ENCODE results near the gene USP35. TPM values are rescaled to one million over a fixed set of nuclear protein-coding genes. Genes with fewer than 3 reads are reported as not detected.

USP35 gene
- total RNA-seq, 1 donor = 10.2 TPM

DNA sequence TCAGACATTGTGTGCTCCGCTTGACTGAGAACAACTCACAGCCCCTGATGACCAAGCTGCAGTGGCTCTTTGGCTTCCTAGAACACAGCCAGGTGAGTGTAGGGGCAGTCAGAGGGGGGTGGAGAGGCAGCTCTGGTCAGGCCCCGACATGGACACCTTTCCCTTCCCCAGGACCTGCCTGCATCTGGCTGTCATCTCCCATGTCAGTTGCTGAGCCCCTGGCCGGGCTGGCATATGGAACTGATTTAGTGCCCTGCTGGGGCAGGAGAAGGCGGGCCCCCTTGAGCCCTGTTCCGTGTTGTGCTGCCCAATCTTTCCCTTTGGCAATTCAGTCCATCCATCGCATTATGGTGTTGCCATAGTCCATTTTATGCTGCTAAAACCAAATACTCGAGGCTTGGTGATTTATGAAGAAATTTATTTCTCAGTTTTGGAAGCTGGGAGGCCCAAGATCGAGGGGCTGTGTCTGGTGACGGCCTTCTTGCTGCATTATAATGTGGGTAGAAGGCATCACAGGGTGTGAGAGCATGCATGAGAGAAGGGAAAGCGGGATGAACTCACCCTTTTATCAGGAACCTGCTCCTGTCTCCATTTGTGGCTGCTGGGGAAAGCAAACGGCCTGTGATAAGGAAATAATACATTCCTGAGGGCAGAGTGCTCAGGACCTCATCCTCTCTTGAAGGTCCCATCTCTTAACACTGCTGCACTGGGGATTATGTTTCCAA, 19.0 kb downstream of the USP35 start:
- H3K4me3 ChIP-seq (ENCODE audit: low read depth, low read length) = no peak overlapping the region
- TF ChIP-seq, protein P1, sequence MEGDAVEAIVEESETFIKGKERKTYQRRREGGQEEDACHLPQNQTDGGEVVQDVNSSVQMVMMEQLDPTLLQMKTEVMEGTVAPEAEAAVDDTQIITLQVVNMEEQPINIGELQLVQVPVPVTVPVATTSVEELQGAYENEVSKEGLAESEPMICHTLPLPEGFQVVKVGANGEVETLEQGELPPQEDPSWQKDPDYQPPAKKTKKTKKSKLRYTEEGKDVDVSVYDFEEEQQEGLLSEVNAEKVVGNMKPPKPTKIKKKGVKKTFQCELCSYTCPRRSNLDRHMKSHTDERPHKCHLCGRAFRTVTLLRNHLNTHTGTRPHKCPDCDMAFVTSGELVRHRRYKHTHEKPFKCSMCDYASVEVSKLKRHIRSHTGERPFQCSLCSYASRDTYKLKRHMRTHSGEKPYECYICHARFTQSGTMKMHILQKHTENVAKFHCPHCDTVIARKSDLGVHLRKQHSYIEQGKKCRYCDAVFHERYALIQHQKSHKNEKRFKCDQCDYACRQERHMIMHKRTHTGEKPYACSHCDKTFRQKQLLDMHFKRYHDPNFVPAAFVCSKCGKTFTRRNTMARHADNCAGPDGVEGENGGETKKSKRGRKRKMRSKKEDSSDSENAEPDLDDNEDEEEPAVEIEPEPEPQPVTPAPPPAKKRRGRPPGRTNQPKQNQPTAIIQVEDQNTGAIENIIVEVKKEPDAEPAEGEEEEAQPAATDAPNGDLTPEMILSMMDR (IDR thresholded peaks at IDR 0.05; ENCODE audit: insufficient read depth, low read length) = no peak
- DNase-seq (ENCODE audit: low read depth) = no peak

DNA sequence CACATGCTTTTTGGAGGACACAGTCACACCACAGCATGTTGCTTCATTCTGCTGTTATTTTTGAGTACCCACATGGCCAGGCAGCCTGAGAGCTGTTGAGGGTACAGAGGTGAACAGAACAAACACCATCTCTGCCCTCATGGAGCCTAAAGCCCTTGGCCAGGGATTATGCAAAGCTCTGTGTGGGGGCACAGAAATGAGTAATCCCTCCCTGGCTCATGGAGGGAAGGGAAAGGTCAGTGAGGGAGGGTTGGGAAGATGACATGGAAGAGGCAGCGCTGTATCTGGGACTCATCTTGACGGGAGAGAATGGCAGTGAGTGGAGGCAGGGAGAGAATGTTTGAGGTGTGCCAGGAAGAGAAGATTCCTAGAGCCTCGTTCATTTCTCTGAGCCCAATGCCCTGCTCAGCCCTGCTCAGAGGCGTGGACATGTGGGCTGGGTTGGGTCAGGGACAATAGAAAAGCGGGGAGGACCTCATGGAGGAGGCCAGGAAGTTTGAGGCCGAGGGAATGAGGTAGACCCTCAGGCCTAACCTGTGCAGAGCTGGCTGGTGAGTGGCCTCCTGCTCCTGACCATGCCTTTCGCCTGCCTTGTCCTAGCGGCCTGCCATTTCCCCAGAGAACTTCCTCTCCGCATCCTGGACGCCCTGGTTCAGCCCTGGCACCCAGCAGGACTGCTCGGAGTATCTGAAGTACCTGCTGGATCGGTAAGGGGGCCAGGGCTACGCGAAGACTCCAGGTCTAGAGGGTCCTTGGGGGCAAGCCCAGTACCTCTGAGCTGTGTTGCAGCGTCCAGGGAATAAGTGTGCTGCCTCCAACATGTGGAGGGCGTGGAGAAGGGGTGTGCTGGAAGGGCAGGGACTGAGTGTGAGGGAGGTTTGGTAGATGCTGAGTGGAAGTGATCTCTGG, 19.8 kb downstream of the USP35 start:
- TF ChIP-seq, protein P1 (IDR thresholded peaks at IDR 0.05; ENCODE audit: insufficient read depth, low read length) = no peak
- no peak for DNase-seq (ENCODE audit: low read depth)
- no peak overlapping the region for H3K4me3 ChIP-seq (ENCODE audit: low read depth, low read length)

DNA sequence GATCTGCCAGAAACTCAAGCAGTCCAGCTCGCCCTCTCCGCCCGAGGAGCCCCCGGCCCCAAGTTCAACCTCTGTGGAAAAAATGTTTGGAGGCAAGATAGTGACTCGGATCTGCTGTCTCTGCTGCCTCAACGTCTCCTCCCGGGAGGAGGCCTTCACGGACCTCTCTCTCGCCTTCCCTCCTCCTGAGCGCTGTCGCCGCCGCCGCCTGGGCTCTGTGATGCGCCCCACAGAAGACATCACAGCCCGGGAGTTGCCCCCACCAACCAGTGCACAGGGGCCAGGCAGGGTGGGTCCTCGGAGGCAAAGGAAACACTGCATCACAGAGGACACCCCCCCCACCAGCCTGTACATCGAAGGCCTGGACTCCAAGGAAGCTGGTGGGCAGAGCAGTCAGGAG, 20.8 kb downstream of the USP35 start:
- H3K4me3 ChIP-seq (ENCODE audit: low read depth, low read length) = no peak overlapping the region
- TF ChIP-seq, protein P1 (IDR thresholded peaks at IDR 0.05; ENCODE audit: insufficient read depth, low read length) = no peak
- no peak for DNase-seq (ENCODE audit: low read depth)

DNA sequence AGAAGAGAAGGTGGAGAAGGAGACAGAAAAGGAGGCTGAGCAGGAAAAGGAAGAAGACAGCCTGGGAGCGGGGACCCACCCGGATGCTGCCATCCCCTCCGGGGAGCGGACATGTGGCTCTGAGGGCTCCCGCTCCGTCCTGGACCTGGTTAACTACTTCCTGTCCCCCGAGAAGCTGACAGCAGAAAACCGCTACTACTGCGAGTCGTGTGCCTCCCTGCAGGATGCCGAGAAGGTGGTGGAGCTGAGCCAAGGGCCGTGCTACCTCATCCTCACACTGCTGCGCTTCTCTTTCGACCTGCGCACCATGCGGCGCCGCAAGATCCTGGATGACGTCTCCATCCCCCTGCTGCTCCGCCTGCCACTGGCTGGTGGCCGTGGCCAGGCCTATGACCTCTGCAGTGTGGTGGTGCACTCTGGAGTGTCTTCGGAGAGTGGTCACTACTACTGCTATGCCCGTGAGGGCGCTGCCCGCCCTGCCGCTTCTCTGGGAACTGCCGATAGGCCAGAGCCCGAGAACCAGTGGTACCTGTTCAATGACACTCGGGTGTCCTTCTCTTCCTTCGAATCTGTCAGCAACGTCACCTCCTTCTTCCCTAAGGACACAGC, 21.4 kb downstream of the USP35 start:
- TF ChIP-seq, protein P1 (IDR thresholded peaks at IDR 0.05; ENCODE audit: insufficient read depth, low read length) = no peak
- H3K4me3 ChIP-seq (ENCODE audit: low read depth, low read length) = no peak overlapping the region
- DNase-seq (ENCODE audit: low read depth) = no peak

DNA sequence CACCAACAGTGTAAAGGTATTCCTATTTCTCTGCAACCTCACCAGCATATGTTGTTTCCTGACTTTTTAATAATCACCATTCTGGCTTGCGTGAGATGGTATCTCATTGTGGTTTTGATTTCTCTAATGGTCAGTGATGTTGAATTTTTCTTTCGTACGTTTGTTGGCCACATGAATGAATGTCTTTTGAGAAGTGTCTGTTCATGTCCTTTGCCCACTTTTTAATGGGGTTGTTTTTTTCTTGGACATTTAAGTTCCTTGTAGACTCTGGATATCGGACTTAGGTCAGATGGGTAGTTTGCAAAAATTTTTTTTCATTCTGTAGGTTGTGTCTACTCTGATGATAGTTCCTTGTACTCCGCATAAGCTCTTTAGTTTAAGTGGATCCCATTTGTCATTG, 22.8 kb downstream of the USP35 start:
- TF ChIP-seq, protein P1 (IDR thresholded peaks at IDR 0.05; ENCODE audit: insufficient read depth, low read length) = no peak
- no peak for DNase-seq (ENCODE audit: low read depth)
- no peak overlapping the region for H3K4me3 ChIP-seq (ENCODE audit: low read depth, low read length)

DNA sequence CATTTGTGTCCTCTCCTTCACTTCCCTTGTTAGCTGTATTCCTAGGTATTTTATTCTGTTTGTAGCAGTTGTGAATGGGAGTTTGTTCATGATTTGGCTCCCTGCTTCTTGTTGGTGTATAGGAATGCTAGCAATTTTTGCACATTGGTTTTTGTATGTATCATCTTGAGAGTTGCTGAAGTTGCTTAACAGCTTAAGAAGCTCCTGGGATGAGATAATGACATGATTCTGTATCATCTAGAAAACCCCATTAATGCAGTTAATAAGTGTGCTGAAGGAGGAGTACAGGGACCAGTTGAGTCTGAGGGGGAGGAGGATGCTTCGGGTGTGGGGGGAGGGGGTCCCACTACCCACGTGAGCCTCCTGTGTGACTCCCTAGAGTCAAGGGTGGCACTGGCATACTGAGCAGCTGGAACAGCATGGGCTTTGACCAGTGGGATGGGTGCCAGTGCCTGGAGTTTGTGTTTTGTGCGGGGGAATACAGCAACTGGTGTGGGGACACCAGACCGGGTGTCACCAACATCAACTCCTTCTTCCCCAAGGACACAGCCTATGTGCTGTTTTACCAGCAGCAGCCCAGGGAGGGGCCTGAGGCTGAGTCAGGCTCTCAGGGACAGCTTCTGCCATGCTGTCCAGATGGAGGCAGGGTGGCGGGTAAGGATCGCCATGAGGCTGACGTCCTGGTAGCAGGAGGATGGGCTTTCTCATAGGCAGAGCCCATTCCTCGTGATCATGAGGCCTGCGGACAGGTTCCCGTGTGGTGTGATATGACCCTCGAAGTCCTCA, 24.1 kb downstream of the USP35 start:
- H3K4me3 ChIP-seq (ENCODE audit: low read depth, low read length) = no peak overlapping the region
- DNase-seq (ENCODE audit: low read depth) = peak; percentile 48
- TF ChIP-seq, protein P1 (IDR thresholded peaks at IDR 0.05; ENCODE audit: insufficient read depth, low read length) = no peak
